Stimulated activated naive B cell treated with anti-CD40 and anti-IgM and Interleukin-4, amounts not matched to agents 10 μg/mL and 1 μg/mL and 100 μg/mL, for 72 hours (primary cell): Measurements from ENCODE around the gene IGDCC3.

Experiments used
- ATAC-seq, 2 donors: fragments of 150-1000 bp; cut with Tn5 transposase; replicated peaks; 2 replicates each; pipeline ENCODE4 v1.10.0; 2021; ENCODE audit warnings: moderate library complexity in 1 of 2
- DNase-seq: peaks from one replicate; pipeline ENCODE4 v3.0.0; 2021
- H3K27ac Mint-ChIP-seq: one replicate; pipeline ENCODE4 v1.8.0; 2022; ENCODE audit warnings: mild to moderate bottlenecking, mixed read lengths
- H3K27me3 Mint-ChIP-seq, 2 donors: one replicate each; pipeline ENCODE4 v1.8.0; 2022; ENCODE audit warnings: mixed read lengths in 2 of 2
- H3K36me3 Mint-ChIP-seq, 2 donors: one replicate each; pipeline ENCODE4 v1.8.0; 2022; ENCODE audit warnings: mixed read lengths in 2 of 2, mild to moderate bottlenecking in 1 of 2
- H3K4me1 Mint-ChIP-seq, 2 donors: one replicate each; pipeline ENCODE4 v1.8.0; 2022; ENCODE audit warnings: mixed read lengths in 2 of 2, mild to moderate bottlenecking in 1 of 2
- H3K4me3 Mint-ChIP-seq, 2 donors: one replicate each; pipeline ENCODE4 v1.8.0; 2022; ENCODE audit warnings: mild to moderate bottlenecking in 2 of 2, mixed read lengths in 2 of 2, moderate library complexity in 1 of 2
- H3K9me3 Mint-ChIP-seq, 2 donors: one replicate each; pipeline ENCODE4 v1.8.0; 2022; ENCODE audit warnings: mixed read lengths in 2 of 2, mild to moderate bottlenecking in 1 of 2

Gene IGDCC3

GRCh38 chr15:65332391-65333147, 45.2 kb downstream of the IGDCC3 start:
- no peaks in the 10 kb centered on the region for H3K9me3 Mint-ChIP-seq
- no peak overlapping the region for H3K27ac Mint-ChIP-seq
- no peaks in the 10 kb centered on the region for H3K36me3 Mint-ChIP-seq
- peaks cover 31 to 58% of the 10 kb centered on the region in 2 donors for H3K27me3 Mint-ChIP-seq
- ATAC-seq = no peak
- H3K4me3 Mint-ChIP-seq = no peak overlapping the region
- no peak for DNase-seq
- peaks cover 10 to 14% of the 10 kb centered on the region in 2 donors for H3K4me1 Mint-ChIP-seq

GRCh38 chr15:65331811-65332210, 46.0 kb downstream of the IGDCC3 start:
- Mint-ChIP-seq H3K36me3 (no peaks in the 10 kb centered on the region), H3K9me3 (no peaks in the 10 kb centered on the region), H3K27ac (no peak overlapping the region), H3K4me3 (no peak overlapping the region), H3K27me3 (peaks cover 28 to 55% of the 10 kb centered on the region in 2 donors), H3K4me1 (peaks cover 7 to 10% of the 10 kb centered on the region in 2 donors)
- DNase-seq (no peak), ATAC-seq (no peak)

- Mint-ChIP-seq H3K4me1 (peaks cover 7 to 13% of the 10 kb centered on the region in 2 donors), H3K27ac (no peak overlapping the region)
- DNase-seq = no peak
Measured at GRCh38 chr15:65330934-65331645, 46.7 kb downstream of the IGDCC3 start.

GRCh38 chr15:65329984-65330735, 47.6 kb downstream of the IGDCC3 start:
- H3K4me3 Mint-ChIP-seq = no peak overlapping the region

More at GRCh38 chr15:65330934-65331645, 46.7 kb downstream of the IGDCC3 start:
- Mint-ChIP-seq H3K4me3 (no peak overlapping the region), H3K27me3 (peaks cover 23 to 59% of the 10 kb centered on the region in 2 donors), H3K36me3 (no peaks in the 10 kb centered on the region), H3K9me3 (no peaks in the 10 kb centered on the region)
- no peak for ATAC-seq

GRCh38 chr15:65329288-65329983, 48.4 kb downstream of the IGDCC3 start:
- Mint-ChIP-seq H3K36me3 (no peaks in the 10 kb centered on the region), H3K27me3 (peaks cover 23 to 46% of the 10 kb centered on the region in 2 donors), H3K4me1 (peaks cover 7 to 15% of the 10 kb centered on the region in 2 donors), H3K9me3 (no peaks in the 10 kb centered on the region), H3K27ac (no peak overlapping the region), H3K4me3 (no peak overlapping the region)
- DNase-seq (no peak), ATAC-seq (no peak)

More at GRCh38 chr15:65329984-65330735, 47.6 kb downstream of the IGDCC3 start:
- no peak overlapping the region for H3K27ac Mint-ChIP-seq
- DNase-seq = no peak
- H3K36me3 Mint-ChIP-seq = no peaks in the 10 kb centered on the region
- H3K9me3 Mint-ChIP-seq = no peaks in the 10 kb centered on the region
- H3K27me3 Mint-ChIP-seq = peaks cover 23 to 53% of the 10 kb centered on the region in 2 donors
- ATAC-seq = no peak
- peaks cover 7 to 15% of the 10 kb centered on the region in 2 donors for H3K4me1 Mint-ChIP-seq

- Mint-ChIP-seq H3K4me1 (peaks cover 4 to 15% of the 10 kb centered on the region in 2 donors), H3K27ac (no peak overlapping the region), H3K27me3 (peaks cover 16 to 40% of the 10 kb centered on the region in 2 donors), H3K36me3 (no peaks in the 10 kb centered on the region), H3K4me3 (no peak overlapping the region), H3K9me3 (no peaks in the 10 kb centered on the region)
- ATAC-seq (no peak), DNase-seq (no peak)
Measured at GRCh38 chr15:65328506-65329287, 49.1 kb downstream of the IGDCC3 start.

- Mint-ChIP-seq H3K27me3 (peaks cover 18 to 40% of the 10 kb centered on the region in 2 donors), H3K36me3 (no peaks in the 10 kb centered on the region), H3K4me3 (no peak overlapping the region), H3K4me1 (peaks cover 4 to 15% of the 10 kb centered on the region in 2 donors), H3K27ac (no peak overlapping the region), H3K9me3 (no peaks in the 10 kb centered on the region)
- peak; percentile 55 to 56 for ATAC-seq
- DNase-seq = no peak
Measured at GRCh38 chr15:65327651-65328393, 50.0 kb downstream of the IGDCC3 start.

GRCh38 chr15:65326818-65327217, 51.0 kb downstream of the IGDCC3 start:
- Mint-ChIP-seq H3K27me3 (peaks cover 25 to 47% of the 10 kb centered on the region in 2 donors), H3K4me3 (no peak overlapping the region), H3K4me1 (peaks cover 4 to 15% of the 10 kb centered on the region in 2 donors), H3K36me3 (no peaks in the 10 kb centered on the region), H3K27ac (no peak overlapping the region), H3K9me3 (no peaks in the 10 kb centered on the region)
- DNase-seq (no peak), ATAC-seq (no peak)

GRCh38 chr15:65326117-65326526, 51.7 kb downstream of the IGDCC3 start:
- H3K27me3 Mint-ChIP-seq = peaks cover 29 to 47% of the 10 kb centered on the region in 2 donors
- no peak for ATAC-seq
- H3K9me3 Mint-ChIP-seq = no peaks in the 10 kb centered on the region
- no peak overlapping the region for H3K27ac Mint-ChIP-seq
- no peak for DNase-seq
- H3K36me3 Mint-ChIP-seq = no peaks in the 10 kb centered on the region
- H3K4me3 Mint-ChIP-seq = no peak overlapping the region
- peaks cover 4 to 15% of the 10 kb centered on the region in 2 donors for H3K4me1 Mint-ChIP-seq

GRCh38 chr15:65323071-65323511, 54.7 kb downstream of the IGDCC3 start:
- ATAC-seq (no peak), DNase-seq (no peak)
- no peaks in the 10 kb centered on the region for H3K9me3 Mint-ChIP-seq
- H3K27ac Mint-ChIP-seq = no peak overlapping the region
- H3K27me3 Mint-ChIP-seq = peaks cover 28 to 45% of the 10 kb centered on the region in 2 donors
- peaks cover 6 to 18% of the 10 kb centered on the region in 2 donors for H3K4me1 Mint-ChIP-seq
- H3K36me3 Mint-ChIP-seq = no peaks in the 10 kb centered on the region
- no peak overlapping the region for H3K4me3 Mint-ChIP-seq

- Mint-ChIP-seq H3K9me3 (no peaks in the 10 kb centered on the region), H3K36me3 (no peaks in the 10 kb centered on the region), H3K4me1 (peaks cover 2 to 6% of the 10 kb centered on the region in 2 donors), H3K4me3 (no peak overlapping the region), H3K27ac (peak overlapping the region; percentile 42), H3K27me3 (peaks cover 22 to 32% of the 10 kb centered on the region in 2 donors)
- DNase-seq (peak; percentile 68), ATAC-seq (peak; percentile 99)
Measured at GRCh38 chr15:65318870-65319356, 58.9 kb downstream of the IGDCC3 start.

GRCh38 chr15:65312400-65312916, 65.3 kb downstream of the IGDCC3 start:
- Mint-ChIP-seq H3K4me3 (no peak overlapping the region), H3K9me3 (no peaks in the 10 kb centered on the region), H3K4me1 (no peaks in the 10 kb centered on the region), H3K27ac (no peak overlapping the region), H3K36me3 (no peaks in the 10 kb centered on the region), H3K27me3 (peaks cover 5 to 10% of the 10 kb centered on the region in 2 donors)
- ATAC-seq (no peak), DNase-seq (no peak)
